Ovary (tissue), 9 donors: ENCODE data around the gene CNGA2. TPM values are rescaled to one million over a fixed set of nuclear protein-coding genes. Genes with fewer than 3 reads are reported as not detected.

ENCODE experiments used
- DNase-seq, 5 donors: peaks; one replicate each; pipeline ENCODE4 v3.0.0-alpha.2; 2019 to 2020
- H3K27ac ChIP-seq, 2 donors: fragments of 200-600 bp; one replicate each; pipeline versions ENCODE4 v1.5.1 to v1.8.0; 2019 to 2022
- H3K27me3 ChIP-seq: fragments of 200-600 bp; one replicate; pipeline ENCODE4 v1.8.0; 2022
- H3K36me3 ChIP-seq: fragments of 200-600 bp; sonication (generic); one replicate; pipeline ENCODE4 v1.5.1; 2019
- H3K4me1 ChIP-seq: one replicate; pipeline ENCODE4 v1.8.1; 2013; ENCODE audit warnings: mild to moderate bottlenecking, moderate library complexity; ENCODE audit not compliant: insufficient read depth
- H3K4me3 ChIP-seq: fragments of 200-600 bp; sonication (generic); one replicate; pipeline ENCODE4 v1.5.1; 2017
- H3K9me3 ChIP-seq, 2 donors: fragments of 200-600 bp in 1 of 2; sonication (generic) in 1 of 2; one replicate each; pipeline versions ENCODE4 v1.5.1 to v1.8.1; 2013 to 2019; ENCODE audit warnings: mild to moderate bottlenecking in 1 of 2, moderate library complexity in 1 of 2
- EP300 ChIP-seq: sonication (generic); formaldehyde crosslinking; IDR thresholded peaks from one replicate; pipeline ENCODE4 v1.6.1; 2017; ENCODE audit warnings: antibody characterized with exemption
- POLR2A ChIP-seq: fragments of 450-650 bp; IDR thresholded peaks from one replicate; pipeline ENCODE4 v1.6.1; 2017; ENCODE audit warnings: antibody characterized with exemption, mild to moderate bottlenecking, moderate library complexity
- WGBS, 3 donors: extraction: QIAGEN DNeasy Blood & Tissue Kit in 1 of 3; methylation state at CpG; one replicate each; pipeline versions ENCODE4 v1.1.5 to v1.1.7; 2013 to 2017; 5-methylcytosine and 5-hydroxymethylcytosine counted together
- intact Hi-C, 4 donors: fragments of 100-400 bp; cut with DNase I; formaldehyde crosslinking; loops; one replicate each; pipeline versions ENCODE4 v1.11.0 to v1.15.1; 2022 to 2023
- polyA plus RNA-seq, 2 donors: library from polyadenylated mRNA; stranded (reverse); fragments of 200-250 nt in 1 of 2; fragments of 350-450 nt in 1 of 2; fragmentation: Illumina TruSeq in 1 of 2; extraction: RNeasy Lipid Tissue Mini Kit (QIAGEN cat#74804) in 1 of 2; gene quantifications; one replicate each; pipeline ENCODE4 v1.2.3, GENCODE V29; 2013 to 2014
- total RNA-seq, 7 donors: library from RNA; depleted of rRNA in 2 of 7; stranded (reverse); fragments of >200 nt in 2 of 7; fragmentation: NEBNext Ultra II Directional in 3 of 7; extraction: Animal tissue kit (Norgen Biotek cat#: 25700) in 3 of 7; gene quantifications; one replicate each; pipeline versions ENCODE4 v1.1.0 to v1.2.4, GENCODE V29; 2016 to 2023
- TF ChIP-seq, protein P1 (sequence below), 3 donors: fragments of 450-650 bp in 2 of 3; fragments of 200-600 bp in 1 of 3; IDR thresholded peaks; one replicate each; pipeline versions ENCODE4 v1.5.1 to v1.8.0; 2016 to 2022; ENCODE audit warnings: antibody characterized with exemption in 3 of 3, mild to moderate bottlenecking in 1 of 3
- donor health status: DM: no; HTN: no; CAD: no; lungs with moderate emphysema.
- donor health status: DM: no; HTN: no; CAD: no.
- donor health status: Bipolar disorder and iron deficiency.
- donor health status: DM: yes; HTN: yes; CAD: no.
- donor health status: DM: no; HTN: no; CAD: no.
- donor health status: DM: yes; HTN: yes; CAD: no.

The CNGA2 gene
- total and polyA plus RNA-seq, 9 donors = not detected

DNA sequence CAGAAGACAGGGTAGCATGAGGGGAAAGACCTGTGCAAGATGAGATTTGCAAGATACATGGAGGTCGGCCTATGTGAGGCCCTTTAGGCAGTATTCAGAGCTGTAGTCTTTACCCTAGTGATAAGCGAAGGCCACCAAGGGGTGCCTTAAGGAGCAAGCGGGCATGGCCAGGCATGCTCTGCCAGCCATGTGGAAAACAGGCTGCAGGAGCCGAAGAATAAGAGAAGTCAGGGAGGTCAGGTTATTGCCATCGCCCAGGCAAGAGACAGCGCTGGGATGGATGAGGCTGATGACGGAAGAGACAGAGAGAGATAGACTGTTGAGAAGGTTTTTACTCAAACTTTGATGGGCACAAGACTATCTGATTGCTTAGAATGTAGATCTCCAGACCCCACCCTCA is 25.7 kb upstream of the CNGA2 start:
- TF ChIP-seq, protein P1, sequence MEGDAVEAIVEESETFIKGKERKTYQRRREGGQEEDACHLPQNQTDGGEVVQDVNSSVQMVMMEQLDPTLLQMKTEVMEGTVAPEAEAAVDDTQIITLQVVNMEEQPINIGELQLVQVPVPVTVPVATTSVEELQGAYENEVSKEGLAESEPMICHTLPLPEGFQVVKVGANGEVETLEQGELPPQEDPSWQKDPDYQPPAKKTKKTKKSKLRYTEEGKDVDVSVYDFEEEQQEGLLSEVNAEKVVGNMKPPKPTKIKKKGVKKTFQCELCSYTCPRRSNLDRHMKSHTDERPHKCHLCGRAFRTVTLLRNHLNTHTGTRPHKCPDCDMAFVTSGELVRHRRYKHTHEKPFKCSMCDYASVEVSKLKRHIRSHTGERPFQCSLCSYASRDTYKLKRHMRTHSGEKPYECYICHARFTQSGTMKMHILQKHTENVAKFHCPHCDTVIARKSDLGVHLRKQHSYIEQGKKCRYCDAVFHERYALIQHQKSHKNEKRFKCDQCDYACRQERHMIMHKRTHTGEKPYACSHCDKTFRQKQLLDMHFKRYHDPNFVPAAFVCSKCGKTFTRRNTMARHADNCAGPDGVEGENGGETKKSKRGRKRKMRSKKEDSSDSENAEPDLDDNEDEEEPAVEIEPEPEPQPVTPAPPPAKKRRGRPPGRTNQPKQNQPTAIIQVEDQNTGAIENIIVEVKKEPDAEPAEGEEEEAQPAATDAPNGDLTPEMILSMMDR (IDR thresholded peaks at IDR 0.05) = no peak
- TF ChIP-seq EP300 (no peak), POLR2A (no peak)
- DNase-seq = no peak
- Histone ChIP-seq H3K36me3 (no peaks in the 10 kb centered on the region), H3K9me3 (no peaks in the 10 kb centered on the region), H3K4me3 (no peak overlapping the region), H3K27ac (no peak overlapping the region), H3K27me3 (no peaks in the 10 kb centered on the region), H3K4me1 (no peaks in the 10 kb centered on the region)
- WGBS, 3 donors = 82 to 94% (median 83%) methylated on average over 7 of the region's 7 CpGs
- intact Hi-C loops = no loop called here

DNA sequence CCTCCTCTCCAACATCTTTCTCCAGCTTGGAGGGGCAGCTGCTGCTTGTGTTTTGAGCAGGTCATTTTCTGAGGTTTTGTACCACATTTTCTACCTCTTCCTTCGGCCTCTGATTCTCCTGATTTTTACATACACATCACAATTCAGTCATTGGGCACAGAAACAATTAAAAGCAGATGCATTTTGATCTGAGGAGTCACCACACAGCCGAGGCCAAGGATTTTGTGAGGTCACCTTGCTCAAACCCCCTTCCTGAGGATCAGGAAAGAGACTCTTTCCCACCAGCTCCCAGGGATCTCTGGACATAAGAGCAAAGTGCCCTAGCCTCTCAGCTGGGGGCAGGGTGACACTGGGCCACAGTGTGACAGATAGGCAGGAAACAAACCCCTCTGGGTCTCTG is 24.1 kb upstream of the CNGA2 start:
- Histone ChIP-seq H3K27me3 (no peaks in the 10 kb centered on the region), H3K36me3 (no peaks in the 10 kb centered on the region), H3K9me3 (no peaks in the 10 kb centered on the region), H3K4me1 (no peaks in the 10 kb centered on the region), H3K4me3 (no peak overlapping the region), H3K27ac (no peak overlapping the region)
- no peak for TF ChIP-seq POLR2A
- TF ChIP-seq, protein P1 (IDR thresholded peaks at IDR 0.05) = no peak
- TF ChIP-seq EP300 = no peak
- WGBS, 3 donors = 42 to 59% (median 47%) methylated on average over 2 of the region's 2 CpGs
- DNase-seq = no peak
- intact Hi-C loops = no loop called here

DNA sequence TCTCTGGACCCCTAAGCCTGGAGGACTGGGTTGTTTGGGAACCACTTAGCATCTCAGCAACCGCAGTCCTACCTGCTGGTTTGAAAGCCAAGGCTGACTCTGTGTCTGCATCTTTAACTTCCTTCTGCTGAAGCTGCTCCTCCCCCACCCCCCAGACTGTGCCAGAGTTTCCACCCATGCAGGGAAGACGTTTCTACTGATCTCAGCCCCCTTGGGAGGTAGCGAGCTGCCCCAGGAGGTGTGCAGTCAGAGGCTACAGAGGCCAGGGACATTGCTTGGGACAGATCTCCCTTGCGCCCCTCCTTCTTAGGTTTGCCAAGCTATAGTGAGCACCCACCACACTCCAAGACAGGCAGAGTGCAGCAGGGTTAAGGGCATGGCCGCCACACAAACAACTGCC is 23.4 kb upstream of the CNGA2 start:
- no peak for DNase-seq
- Histone ChIP-seq H3K27me3 (no peaks in the 10 kb centered on the region), H3K4me3 (no peak overlapping the region), H3K36me3 (no peaks in the 10 kb centered on the region), H3K9me3 (no peaks in the 10 kb centered on the region), H3K4me1 (no peaks in the 10 kb centered on the region), H3K27ac (no peak overlapping the region)
- intact Hi-C loops = no loop called here
- WGBS, 3 donors = 47 to 59% (median 49%) methylated on average over 5 of the region's 5 CpGs
- TF ChIP-seq, protein P1 (IDR thresholded peaks at IDR 0.05) = no peak
- TF ChIP-seq POLR2A (no peak), EP300 (no peak)

DNA sequence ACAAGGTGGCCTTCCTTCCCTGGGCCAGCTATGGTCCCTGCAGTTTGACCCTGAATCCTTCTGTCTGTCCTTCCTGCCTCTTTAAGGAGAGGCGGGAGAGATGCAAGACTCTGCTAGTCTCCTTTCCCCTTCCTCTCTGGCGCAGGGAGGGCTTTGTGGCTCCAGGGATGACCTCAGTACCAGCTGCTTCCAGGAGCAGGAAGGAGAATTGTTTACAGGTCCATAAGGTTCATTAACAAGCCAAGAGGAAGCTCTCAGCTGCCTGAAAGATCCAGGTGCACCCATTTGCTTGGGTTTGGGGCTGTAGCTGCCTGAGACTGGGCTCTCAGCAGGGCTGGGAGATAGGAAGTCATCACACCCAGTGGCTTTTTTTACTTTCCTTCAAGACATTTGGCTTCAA is 22.8 kb upstream of the CNGA2 start:
- TF ChIP-seq POLR2A (no peak), EP300 (no peak)
- TF ChIP-seq, protein P1 (IDR thresholded peaks at IDR 0.05) = no peak
- intact Hi-C loops = no loop called here
- Histone ChIP-seq H3K4me1 (no peaks in the 10 kb centered on the region), H3K27ac (no peak overlapping the region), H3K27me3 (no peaks in the 10 kb centered on the region), H3K4me3 (no peak overlapping the region), H3K36me3 (no peaks in the 10 kb centered on the region), H3K9me3 (no peaks in the 10 kb centered on the region)
- 11 to 27% (median 21%) methylated on average over 2 of the region's 2 CpGs for WGBS, 3 donors
- DNase-seq = no peak

DNA sequence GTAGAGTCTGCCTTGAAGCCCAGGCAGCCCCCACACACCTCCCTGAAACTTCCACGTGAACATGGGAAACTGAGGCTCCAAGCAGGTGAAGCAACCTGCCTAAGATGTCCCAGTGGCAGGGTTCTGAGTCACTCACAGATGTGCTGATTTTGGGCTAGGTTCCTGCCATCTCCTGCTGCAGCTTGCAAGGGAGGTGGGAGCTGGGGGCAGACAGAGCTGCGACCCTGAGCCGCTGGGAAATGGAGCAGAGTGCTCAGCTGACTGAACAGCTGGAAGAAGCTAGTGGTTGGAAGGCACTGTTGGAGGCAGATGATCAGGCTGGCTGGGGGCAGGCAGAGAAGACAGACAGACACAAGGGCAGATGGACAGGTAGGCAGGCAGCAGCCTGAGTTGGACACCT is 22.3 kb upstream of the CNGA2 start:
- Histone ChIP-seq H3K4me1 (no peaks in the 10 kb centered on the region), H3K27ac (no peak overlapping the region), H3K36me3 (no peaks in the 10 kb centered on the region), H3K9me3 (no peaks in the 10 kb centered on the region), H3K27me3 (no peaks in the 10 kb centered on the region), H3K4me3 (no peak overlapping the region)
- 24 to 30% (median 29%) methylated on average over 3 of the region's 3 CpGs for WGBS, 3 donors
- intact Hi-C loops = no loop called here
- TF ChIP-seq, protein P1 (IDR thresholded peaks at IDR 0.05) = no peak
- TF ChIP-seq POLR2A = no peak
- no peak for TF ChIP-seq EP300
- no peak for DNase-seq
